ENCODE data around the gene CUX1. TPM values are rescaled to one million over a fixed set of nuclear protein-coding genes. Genes with fewer than 3 reads are reported as not detected.
"Not testable (repeated sequence)": the region's sequence is repeated elsewhere in the genome, so short reads cannot be mapped to it uniquely, and the experiment has no call there.

CUX1 gene
- total and polyA plus RNA-seq, 9 donors, result 42.2 to 151 (median 126) TPM

DNA sequence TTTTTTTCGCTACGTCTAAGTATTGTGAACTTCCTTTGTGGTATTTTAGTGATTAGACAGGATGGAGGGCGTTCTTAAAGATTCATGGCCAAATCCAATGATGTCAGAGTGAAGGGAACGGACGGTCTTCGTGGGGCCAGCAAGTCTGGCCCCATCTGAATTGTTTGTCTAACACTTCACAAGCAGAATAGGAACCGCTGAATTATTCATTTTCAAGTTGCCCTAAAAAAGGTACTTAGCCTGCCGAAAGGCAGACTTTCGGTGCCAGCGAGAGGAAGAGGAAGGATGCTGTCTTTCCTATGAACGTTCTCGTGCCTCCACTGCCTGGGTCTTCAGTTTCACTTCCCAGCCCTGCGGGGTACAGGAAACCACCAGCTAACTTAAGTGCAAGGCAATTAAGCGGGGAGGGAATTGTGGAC is 323.5 kb downstream of the CUX1 start:
- 86 to 90% (median 88%) methylated on average over 14 of the region's 14 CpGs for WGBS, 3 donors
- Histone ChIP-seq H3K4me1 (ENCODE audit: insufficient read depth) (no peaks in the 10 kb centered on the region), H3K9me3 (no peaks in the 10 kb centered on the region), H3K4me3 (no peak overlapping the region), H3K27ac (no peak overlapping the region), H3K36me3 (no peaks in the 10 kb centered on the region), H3K27me3 (no peaks in the 10 kb centered on the region)
- DNase-seq, result no peak
- TF ChIP-seq, protein P1, sequence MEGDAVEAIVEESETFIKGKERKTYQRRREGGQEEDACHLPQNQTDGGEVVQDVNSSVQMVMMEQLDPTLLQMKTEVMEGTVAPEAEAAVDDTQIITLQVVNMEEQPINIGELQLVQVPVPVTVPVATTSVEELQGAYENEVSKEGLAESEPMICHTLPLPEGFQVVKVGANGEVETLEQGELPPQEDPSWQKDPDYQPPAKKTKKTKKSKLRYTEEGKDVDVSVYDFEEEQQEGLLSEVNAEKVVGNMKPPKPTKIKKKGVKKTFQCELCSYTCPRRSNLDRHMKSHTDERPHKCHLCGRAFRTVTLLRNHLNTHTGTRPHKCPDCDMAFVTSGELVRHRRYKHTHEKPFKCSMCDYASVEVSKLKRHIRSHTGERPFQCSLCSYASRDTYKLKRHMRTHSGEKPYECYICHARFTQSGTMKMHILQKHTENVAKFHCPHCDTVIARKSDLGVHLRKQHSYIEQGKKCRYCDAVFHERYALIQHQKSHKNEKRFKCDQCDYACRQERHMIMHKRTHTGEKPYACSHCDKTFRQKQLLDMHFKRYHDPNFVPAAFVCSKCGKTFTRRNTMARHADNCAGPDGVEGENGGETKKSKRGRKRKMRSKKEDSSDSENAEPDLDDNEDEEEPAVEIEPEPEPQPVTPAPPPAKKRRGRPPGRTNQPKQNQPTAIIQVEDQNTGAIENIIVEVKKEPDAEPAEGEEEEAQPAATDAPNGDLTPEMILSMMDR (IDR thresholded peaks at IDR 0.05), result no peak
- no peak for TF ChIP-seq EP300 (IDR thresholded peaks at IDR 0.05)
- no peak for TF ChIP-seq POLR2A (IDR thresholded peaks at IDR 0.05)
- intact Hi-C loops (cut with DNase I), result no loop called here

DNA sequence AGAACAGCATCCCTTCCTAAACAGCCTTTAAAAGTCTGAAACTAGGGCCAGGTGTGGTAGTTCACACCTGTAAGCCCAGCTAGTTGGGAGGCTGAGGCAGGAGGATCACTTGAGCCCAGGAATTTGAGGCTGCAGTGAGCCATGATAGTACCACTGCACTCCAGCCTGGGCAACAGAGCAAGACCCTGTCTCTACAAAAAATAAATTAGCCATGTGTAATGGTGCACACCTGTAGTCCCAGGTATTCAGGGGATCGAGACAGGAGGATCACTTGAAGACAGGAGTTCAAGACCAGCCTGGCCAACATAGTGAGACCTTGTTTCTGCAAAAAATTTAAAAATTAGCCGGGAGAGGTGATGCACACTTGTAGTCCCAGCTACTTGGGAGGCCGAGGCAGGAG is 325.0 kb downstream of the CUX1 start:
- H3K9me3 ChIP-seq; intact Hi-C loops (cut with DNase I); DNase-seq; H3K4me3 ChIP-seq; H3K27ac ChIP-seq; H3K36me3 ChIP-seq; H3K4me1 ChIP-seq (ENCODE audit: insufficient read depth); H3K27me3 ChIP-seq: not testable (repeated sequence)
- 95 to 100% (median 99%) methylated on average over 3 of the region's 3 CpGs for WGBS, 3 donors

DNA sequence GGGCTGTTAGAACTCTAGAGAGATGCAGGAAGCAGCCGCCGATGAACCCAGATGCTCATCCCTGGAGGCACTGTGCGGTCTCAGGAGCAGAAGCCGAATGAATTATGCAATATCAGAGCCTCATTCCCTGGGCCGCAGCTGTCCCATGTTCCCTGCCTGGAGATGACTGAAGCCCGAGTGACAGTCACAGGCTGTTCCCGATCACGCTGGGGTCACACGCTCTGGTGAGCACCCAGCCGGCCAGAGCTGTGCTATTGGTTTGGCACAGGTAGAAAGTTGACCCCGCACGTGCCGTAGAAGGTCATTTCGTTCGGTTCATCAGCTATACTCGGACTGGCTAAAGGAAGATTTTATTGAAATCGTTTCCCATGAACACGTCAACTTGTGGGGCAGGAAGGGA is 328.7 kb downstream of the CUX1 start:
- intact Hi-C loops (cut with DNase I), result no loop called here
- H3K36me3 ChIP-seq, result no peaks in the 10 kb centered on the region
- H3K27me3 ChIP-seq, result no peaks in the 10 kb centered on the region
- no peak overlapping the region for H3K4me3 ChIP-seq
- no peak overlapping the region for H3K27ac ChIP-seq
- H3K9me3 ChIP-seq, result no peaks in the 10 kb centered on the region
- TF ChIP-seq POLR2A (IDR thresholded peaks at IDR 0.05), result no peak
- TF ChIP-seq EP300 (IDR thresholded peaks at IDR 0.05), result no peak
- TF ChIP-seq, protein P1 (IDR thresholded peaks at IDR 0.05), result no peak
- WGBS, 3 donors, result 96 to 98% (median 97%) methylated on average over 18 of the region's 18 CpGs
- H3K4me1 ChIP-seq (ENCODE audit: insufficient read depth), result peaks cover 2% of the 10 kb centered on the region
- no peak for DNase-seq

DNA sequence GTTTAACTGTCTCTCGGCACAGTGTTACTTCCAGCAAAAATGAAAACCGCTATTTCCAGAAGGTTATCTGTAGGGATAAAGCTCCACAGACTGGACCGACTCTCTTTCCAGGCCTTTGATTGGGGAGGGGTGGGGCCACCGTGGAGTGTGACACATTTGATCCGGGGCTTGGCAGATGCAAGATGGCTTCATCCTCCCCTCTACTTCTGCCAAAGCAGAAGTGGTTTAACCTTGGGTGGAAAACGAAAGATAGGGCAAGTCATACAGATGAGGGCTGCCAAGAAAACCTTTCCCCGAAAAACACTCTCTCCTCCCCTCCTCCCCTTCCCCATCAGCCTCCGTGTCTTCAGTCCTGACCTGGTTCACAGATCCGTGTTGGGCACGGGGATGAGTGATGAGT is 329.6 kb downstream of the CUX1 start:
- peak; percentile 64 to 72 (median 65) for DNase-seq
- H3K4me1 ChIP-seq (ENCODE audit: insufficient read depth), result peaks cover 2% of the 10 kb centered on the region
- H3K27me3 ChIP-seq, result no peaks in the 10 kb centered on the region
- H3K36me3 ChIP-seq, result no peaks in the 10 kb centered on the region
- WGBS, 3 donors, result 5 to 14% (median 7%) methylated on average over 10 of the region's 10 CpGs
- H3K9me3 ChIP-seq, result no peaks in the 10 kb centered on the region
- peak overlapping the region in 1 of 2 donors; percentile 44 for H3K27ac ChIP-seq
- intact Hi-C loops (cut with DNase I), result no loop called here
- TF ChIP-seq POLR2A (IDR thresholded peaks at IDR 0.05) (no peak), EP300 (IDR thresholded peaks at IDR 0.05) (no peak)
- TF ChIP-seq, protein P1 (IDR thresholded peaks at IDR 0.05), result no peak
- H3K4me3 ChIP-seq, result no peak overlapping the region

DNA sequence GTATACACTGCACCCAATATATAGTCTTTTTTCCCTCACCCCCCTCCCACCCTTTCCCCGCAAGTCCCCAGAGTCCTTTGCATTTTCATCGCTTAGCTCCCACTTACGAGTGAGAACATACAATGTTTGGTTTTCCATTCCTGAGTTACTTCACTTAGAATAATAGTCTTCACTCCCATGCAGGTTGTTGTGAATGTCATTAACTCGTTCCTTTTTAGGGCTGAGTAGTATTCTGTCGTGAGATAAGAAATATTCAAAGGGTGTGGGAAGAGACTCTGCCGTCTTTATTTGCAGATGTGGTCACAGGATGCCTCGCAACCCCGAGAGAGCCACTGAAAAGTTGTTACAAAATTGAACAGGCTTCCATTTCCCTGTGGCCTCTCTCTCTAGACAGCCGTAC is 331.4 kb downstream of the CUX1 start:
- Histone ChIP-seq H3K36me3 (no peaks in the 10 kb centered on the region), H3K4me3 (no peak overlapping the region), H3K27ac (no peak overlapping the region), H3K4me1 (ENCODE audit: insufficient read depth) (peaks cover 2% of the 10 kb centered on the region), H3K9me3 (no peaks in the 10 kb centered on the region), H3K27me3 (no peaks in the 10 kb centered on the region)
- no peak for DNase-seq
- intact Hi-C loops (cut with DNase I), result no loop called here
- TF ChIP-seq POLR2A (IDR thresholded peaks at IDR 0.05) (no peak), EP300 (IDR thresholded peaks at IDR 0.05) (no peak)
- TF ChIP-seq, protein P1 (IDR thresholded peaks at IDR 0.05), result no peak
- 97 to 98% (median 98%) methylated on average over 9 of the region's 9 CpGs for WGBS, 3 donors

All from ovary (tissue), 9 donors.